ENCODE measurements around the gene PCYT1B. TPM values are rescaled to one million over a fixed set of nuclear protein-coding genes. Genes with fewer than 3 reads are reported as not detected.
A peak's percentile ranks its signal among the peaks of the same experiment; 100 is the strongest.

PCYT1B gene
- total and polyA plus RNA-seq, 9 donors = 1.4 to 3.1 (median 2.0) TPM

GRCh38 chrX:24590111-24590510 is 57.0 kb downstream of the PCYT1B start:
- Histone ChIP-seq H3K4me3 (ENCODE audit: low read length) (no peak overlapping the region), H3K27ac (ENCODE audit: low read length) (no peak overlapping the region), H3K4me1 (ENCODE audit: control insufficient read depth, insufficient read depth, low read length) (no peaks in the 10 kb centered on the region), H3K9me3 (replicated peaks; ENCODE audit: control insufficient read depth, low read depth, low read length) (no peaks in the 10 kb centered on the region), H3K27me3 (ENCODE audit: control insufficient read depth, insufficient read depth, low read length) (peaks cover 30% of the 10 kb centered on the region), H3K36me3 (ENCODE audit: control insufficient read depth, insufficient read depth, low read length) (no peaks in the 10 kb centered on the region)
- DNase-seq = no peak
- 62% methylated on average over 3 of the region's 5 CpGs for WGBS (ENCODE audit: insufficient coverage)

- no peaks in the 10 kb centered on the region for H3K9me3 ChIP-seq (replicated peaks; ENCODE audit: control insufficient read depth, low read depth, low read length)
- no peak for DNase-seq
- no peak overlapping the region for H3K27ac ChIP-seq (ENCODE audit: low read length)
- no peak overlapping the region for H3K4me3 ChIP-seq (ENCODE audit: low read length)
- no peaks in the 10 kb centered on the region for H3K36me3 ChIP-seq (ENCODE audit: control insufficient read depth, insufficient read depth, low read length)
- 84% methylated on average over 6 of the region's 9 CpGs for WGBS (ENCODE audit: insufficient coverage)
- no peaks in the 10 kb centered on the region for H3K4me1 ChIP-seq (ENCODE audit: control insufficient read depth, insufficient read depth, low read length)
- peaks cover 15% of the 10 kb centered on the region for H3K27me3 ChIP-seq (ENCODE audit: control insufficient read depth, insufficient read depth, low read length)
Measured at GRCh38 chrX:24577091-24577490, 70.1 kb downstream of the PCYT1B start.

GRCh38 chrX:24575496-24575895 is 71.7 kb downstream of the PCYT1B start:
- Histone ChIP-seq H3K4me1 (ENCODE audit: control insufficient read depth, insufficient read depth, low read length) (no peaks in the 10 kb centered on the region), H3K27ac (ENCODE audit: low read length) (no peak overlapping the region), H3K9me3 (replicated peaks; ENCODE audit: control insufficient read depth, low read depth, low read length) (no peaks in the 10 kb centered on the region), H3K36me3 (ENCODE audit: control insufficient read depth, insufficient read depth, low read length) (no peaks in the 10 kb centered on the region), H3K4me3 (ENCODE audit: low read length) (no peak overlapping the region), H3K27me3 (ENCODE audit: control insufficient read depth, insufficient read depth, low read length) (peaks cover 9% of the 10 kb centered on the region)
- no CpG with 5 or more reads among the region's 1 CpG for WGBS (ENCODE audit: insufficient coverage)
- no peak for DNase-seq

GRCh38 chrX:24574743-24575142 is 72.4 kb downstream of the PCYT1B start:
- no peak overlapping the region for H3K4me3 ChIP-seq (ENCODE audit: low read length)
- no peak for DNase-seq
- no peaks in the 10 kb centered on the region for H3K36me3 ChIP-seq (ENCODE audit: control insufficient read depth, insufficient read depth, low read length)
- no peak overlapping the region for H3K27ac ChIP-seq (ENCODE audit: low read length)
- H3K4me1 ChIP-seq (ENCODE audit: control insufficient read depth, insufficient read depth, low read length) = no peaks in the 10 kb centered on the region
- 59% methylated on average over 3 of the region's 4 CpGs for WGBS (ENCODE audit: insufficient coverage)
- H3K9me3 ChIP-seq (replicated peaks; ENCODE audit: control insufficient read depth, low read depth, low read length) = no peaks in the 10 kb centered on the region
- H3K27me3 ChIP-seq (ENCODE audit: control insufficient read depth, insufficient read depth, low read length) = peaks cover 6% of the 10 kb centered on the region

GRCh38 chrX:24567169-24567568 is 80.0 kb downstream of the PCYT1B start:
- no peak overlapping the region for H3K27ac ChIP-seq (ENCODE audit: low read length)
- no peak for DNase-seq
- H3K9me3 ChIP-seq (replicated peaks; ENCODE audit: control insufficient read depth, low read depth, low read length) = no peaks in the 10 kb centered on the region
- H3K4me3 ChIP-seq (ENCODE audit: low read length) = no peak overlapping the region
- no CpG with 5 or more reads among the region's 4 CpGs for WGBS (ENCODE audit: insufficient coverage)
- peaks cover 20% of the 10 kb centered on the region for H3K27me3 ChIP-seq (ENCODE audit: control insufficient read depth, insufficient read depth, low read length)
- H3K4me1 ChIP-seq (ENCODE audit: control insufficient read depth, insufficient read depth, low read length) = no peaks in the 10 kb centered on the region
- no peaks in the 10 kb centered on the region for H3K36me3 ChIP-seq (ENCODE audit: control insufficient read depth, insufficient read depth, low read length)

- Histone ChIP-seq H3K9me3 (replicated peaks; ENCODE audit: control insufficient read depth, low read depth, low read length) (no peaks in the 10 kb centered on the region), H3K4me1 (ENCODE audit: control insufficient read depth, insufficient read depth, low read length) (no peaks in the 10 kb centered on the region), H3K27ac (ENCODE audit: low read length) (no peak overlapping the region), H3K4me3 (ENCODE audit: low read length) (no peak overlapping the region), H3K27me3 (ENCODE audit: control insufficient read depth, insufficient read depth, low read length) (peaks cover 26% of the 10 kb centered on the region), H3K36me3 (ENCODE audit: control insufficient read depth, insufficient read depth, low read length) (no peaks in the 10 kb centered on the region)
- WGBS (ENCODE audit: insufficient coverage) = no CpG with 5 or more reads among the region's 3 CpGs
- DNase-seq = peak; percentile 82
Measured at GRCh38 chrX:24566240-24566639, 80.9 kb downstream of the PCYT1B start.

GRCh38 chrX:24563291-24564010 is 83.7 kb downstream of the PCYT1B start:
- Histone ChIP-seq H3K36me3 (ENCODE audit: control insufficient read depth, insufficient read depth, low read length) (no peaks in the 10 kb centered on the region), H3K27me3 (ENCODE audit: control insufficient read depth, insufficient read depth, low read length) (peaks cover 26% of the 10 kb centered on the region), H3K4me1 (ENCODE audit: control insufficient read depth, insufficient read depth, low read length) (no peaks in the 10 kb centered on the region), H3K4me3 (ENCODE audit: low read length) (no peak overlapping the region), H3K27ac (ENCODE audit: low read length) (no peak overlapping the region), H3K9me3 (replicated peaks; ENCODE audit: control insufficient read depth, low read depth, low read length) (no peaks in the 10 kb centered on the region)
- WGBS (ENCODE audit: insufficient coverage) = 83% methylated on average over 18 of the region's 19 CpGs
- no peak for DNase-seq

- no peaks in the 10 kb centered on the region for H3K9me3 ChIP-seq (replicated peaks; ENCODE audit: control insufficient read depth, low read depth, low read length)
- no peak for DNase-seq
- WGBS (ENCODE audit: insufficient coverage) = no CpG with 5 or more reads among the region's 5 CpGs
- H3K27me3 ChIP-seq (ENCODE audit: control insufficient read depth, insufficient read depth, low read length) = peaks cover 30% of the 10 kb centered on the region
- H3K36me3 ChIP-seq (ENCODE audit: control insufficient read depth, insufficient read depth, low read length) = no peaks in the 10 kb centered on the region
- H3K4me1 ChIP-seq (ENCODE audit: control insufficient read depth, insufficient read depth, low read length) = no peaks in the 10 kb centered on the region
- no peak overlapping the region for H3K27ac ChIP-seq (ENCODE audit: low read length)
- H3K4me3 ChIP-seq (ENCODE audit: low read length) = no peak overlapping the region
Measured at GRCh38 chrX:24561121-24561520, 86.0 kb downstream of the PCYT1B start.

- Histone ChIP-seq H3K27me3 (ENCODE audit: control insufficient read depth, insufficient read depth, low read length) (peaks cover 22% of the 10 kb centered on the region), H3K9me3 (replicated peaks; ENCODE audit: control insufficient read depth, low read depth, low read length) (no peaks in the 10 kb centered on the region), H3K27ac (ENCODE audit: low read length) (no peak overlapping the region), H3K4me3 (ENCODE audit: low read length) (no peak overlapping the region), H3K36me3 (ENCODE audit: control insufficient read depth, insufficient read depth, low read length) (no peaks in the 10 kb centered on the region), H3K4me1 (ENCODE audit: control insufficient read depth, insufficient read depth, low read length) (no peaks in the 10 kb centered on the region)
- WGBS (ENCODE audit: insufficient coverage) = 50% methylated on average over 3 of the region's 4 CpGs
- peak; percentile 42 for DNase-seq
Measured at GRCh38 chrX:24553011-24553410, 94.1 kb downstream of the PCYT1B start.

- Histone ChIP-seq H3K27ac (ENCODE audit: low read length) (no peak overlapping the region), H3K9me3 (replicated peaks; ENCODE audit: control insufficient read depth, low read depth, low read length) (no peaks in the 10 kb centered on the region), H3K4me1 (ENCODE audit: control insufficient read depth, insufficient read depth, low read length) (no peaks in the 10 kb centered on the region), H3K36me3 (ENCODE audit: control insufficient read depth, insufficient read depth, low read length) (no peaks in the 10 kb centered on the region), H3K4me3 (ENCODE audit: low read length) (no peak overlapping the region), H3K27me3 (ENCODE audit: control insufficient read depth, insufficient read depth, low read length) (peaks cover 20% of the 10 kb centered on the region)
- WGBS (ENCODE audit: insufficient coverage) = 60% methylated on average over 1 of the region's 5 CpGs
- DNase-seq = no peak
Measured at GRCh38 chrX:24550166-24550565, 97.0 kb downstream of the PCYT1B start.

- no peaks in the 10 kb centered on the region for H3K9me3 ChIP-seq (replicated peaks; ENCODE audit: control insufficient read depth, low read depth, low read length)
- WGBS (ENCODE audit: insufficient coverage) = no CpG with 5 or more reads among the region's 1 CpG
- no peaks in the 10 kb centered on the region for H3K36me3 ChIP-seq (ENCODE audit: control insufficient read depth, insufficient read depth, low read length)
- peaks cover 26% of the 10 kb centered on the region for H3K27me3 ChIP-seq (ENCODE audit: control insufficient read depth, insufficient read depth, low read length)
- H3K4me3 ChIP-seq (ENCODE audit: low read length) = no peak overlapping the region
- no peaks in the 10 kb centered on the region for H3K4me1 ChIP-seq (ENCODE audit: control insufficient read depth, insufficient read depth, low read length)
- DNase-seq = no peak
- H3K27ac ChIP-seq (ENCODE audit: low read length) = no peak overlapping the region
Measured at GRCh38 chrX:24547961-24548360, 99.2 kb downstream of the PCYT1B start.
